Caco-2 (cell line): ENCODE data around the gene EHMT1. TPM values are rescaled to one million over a fixed set of nuclear protein-coding genes. Genes with fewer than 3 reads are reported as not detected.

Experiments
- BruUV-seq: library from RNA; stranded (reverse); fragments of 400-500 nt; replicated peaks from 2 replicates; lab custom pipeline; 2021; lab: Mats Ljungman, UMichigan
- CTCF ChIA-PET: fragments of 300-600 bp; sonication (Branson Sonifier 250); formaldehyde crosslinking; loops from one replicate; lab custom pipeline; 2022; ENCODE audit warnings: antibody characterized with exemption; lab: Charles Lee
- POLR2A ChIA-PET: fragments of 300-600 bp; sonication (Branson Sonifier 250); formaldehyde crosslinking; loops from one replicate; lab custom pipeline; 2022; ENCODE audit warnings: antibody characterized with exemption; lab: Charles Lee
- DNase-seq, 2 experiments: peaks; one replicate each; pipeline versions ENCODE4 v3.0.0 to v3.0.0-alpha.2; 2020 to 2022
- H3K27me3 ChIP-seq: replicated peaks from 2 replicates; pipeline ENCODE4 v1.6.0; 2011; ENCODE audit warnings: low read length; ENCODE audit not compliant: control insufficient read depth, insufficient read depth
- H3K36me3 ChIP-seq: 2 replicates; pipeline ENCODE4 v1.5.1; 2011; ENCODE audit warnings: low read length; ENCODE audit not compliant: control insufficient read depth, insufficient read depth
- H3K4me1 ChIP-seq: fragments of 250-450 bp; sonication (Bioruptor Pico); 2 replicates; pipeline ENCODE4 v1.5.1; 2020; ENCODE audit warnings: mild to moderate bottlenecking
- H3K4me3 ChIP-seq: 2 replicates; pipeline ENCODE4 v1.5.1; 2011; ENCODE audit warnings: low read depth, mild to moderate bottlenecking, control low read depth, low read length
- H3K9me3 ChIP-seq: fragments of 250-450 bp; sonication (Bioruptor Pico); 2 replicates; pipeline ENCODE4 v1.5.1; 2020; ENCODE audit warnings: mild to moderate bottlenecking, moderate library complexity
- H3K27ac Mint-ChIP-seq: one replicate; pipeline ENCODE4 v1.8.0; 2022; ENCODE audit warnings: mixed read lengths; ENCODE audit not compliant: unreplicated experiment
- H3K27me3 Mint-ChIP-seq: one replicate; pipeline ENCODE4 v1.8.0; 2022; ENCODE audit warnings: mixed read lengths; ENCODE audit not compliant: insufficient read depth, unreplicated experiment
- H3K36me3 Mint-ChIP-seq: one replicate; pipeline ENCODE4 v1.8.0; 2022; ENCODE audit warnings: mild to moderate bottlenecking, mixed read lengths; ENCODE audit not compliant: insufficient read depth, unreplicated experiment
- H3K4me1 Mint-ChIP-seq: one replicate; pipeline ENCODE4 v1.8.0; 2022; ENCODE audit warnings: low read depth, mixed read lengths; ENCODE audit not compliant: unreplicated experiment
- H3K4me3 Mint-ChIP-seq: one replicate; pipeline ENCODE4 v1.8.0; 2022; ENCODE audit warnings: mild to moderate bottlenecking, moderate library complexity, mixed read lengths; ENCODE audit not compliant: unreplicated experiment
- H3K9me3 Mint-ChIP-seq: one replicate; pipeline ENCODE4 v1.8.0; 2022; ENCODE audit warnings: mixed read lengths; ENCODE audit not compliant: unreplicated experiment
- intact Hi-C: fragments of 100-400 bp; cut with micrococcal nuclease; formaldehyde crosslinking; loops from one replicate; pipeline ENCODE4 v1.10.0; 2022; ENCODE audit not compliant: unreplicated experiment
- total RNA-seq: library from RNA; stranded (reverse); gene quantifications from 2 replicates; pipeline ENCODE4 v1.2.3, GENCODE V29; 2022
- TF ChIP-seq, protein P1 (sequence below), 2 experiments: fragments of 200-600 bp in 1 of 2; IDR thresholded peaks; 1 replicate in 1 of 2; 2 replicates in 1 of 2; pipeline versions ENCODE4 v1.5.1 to v1.8.0; 2011 to 2022; ENCODE audit warnings: antibody characterized with exemption in 1 of 2, control low read depth in 1 of 2, inconsistent platforms in 1 of 2, low read depth in 1 of 2, low read length in 1 of 2, mild to moderate bottlenecking in 1 of 2, moderate library complexity in 1 of 2; ENCODE audit not compliant: insufficient read depth in 1 of 2, severe bottlenecking in 1 of 2, unreplicated experiment in 1 of 2

The EHMT1 gene
- total RNA-seq, 1 experiment from 2014 or later: 92.9 TPM

DNA sequence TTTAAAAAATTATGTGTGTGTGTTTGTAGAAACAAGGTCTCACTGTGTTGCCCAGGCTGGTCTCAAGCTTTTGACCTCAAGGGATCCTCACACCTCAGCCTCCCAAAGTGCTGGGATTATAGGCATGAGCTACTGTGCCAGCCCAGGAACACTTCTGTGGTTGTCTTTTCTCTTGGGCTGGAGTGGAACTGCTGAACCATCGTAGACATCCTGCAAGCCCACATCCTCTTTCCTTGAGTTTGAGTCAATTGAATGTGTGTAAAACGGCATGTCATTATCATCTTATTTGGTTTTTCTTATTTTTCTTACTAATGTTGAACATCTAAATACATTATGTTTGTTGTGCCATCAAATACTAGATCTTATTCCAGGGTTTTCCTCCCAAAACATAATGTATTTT, 40.0 kb downstream of the EHMT1 start:
- ChIA-PET POLR2A (no interaction called here), CTCF (interaction anchor here (0.6 kb wide), 1 partner anchor 356 kb away, joined by 3 read pairs; no protein-coding TSS in a partner anchor)
- H3K27me3 ChIP-seq: no peaks in the 10 kb centered on the region
- Mint-ChIP-seq H3K9me3 (no peaks in the 10 kb centered on the region), H3K27ac (no peak overlapping the region), H3K4me3 (no peak overlapping the region), H3K36me3 (peaks cover 11% of the 10 kb centered on the region), H3K27me3 (no peaks in the 10 kb centered on the region), H3K4me1 (no peaks in the 10 kb centered on the region)
- no peak for DNase-seq
- no peaks in the 10 kb centered on the region; the same call in 1 of the 2 replicates for H3K36me3 ChIP-seq
- intact Hi-C loops: no loop called here
- BruUV-seq: no TSS peak
- H3K4me1 ChIP-seq: no peaks in the 10 kb centered on the region
- no peak overlapping the region for H3K4me3 ChIP-seq
- TF ChIP-seq, protein P1, sequence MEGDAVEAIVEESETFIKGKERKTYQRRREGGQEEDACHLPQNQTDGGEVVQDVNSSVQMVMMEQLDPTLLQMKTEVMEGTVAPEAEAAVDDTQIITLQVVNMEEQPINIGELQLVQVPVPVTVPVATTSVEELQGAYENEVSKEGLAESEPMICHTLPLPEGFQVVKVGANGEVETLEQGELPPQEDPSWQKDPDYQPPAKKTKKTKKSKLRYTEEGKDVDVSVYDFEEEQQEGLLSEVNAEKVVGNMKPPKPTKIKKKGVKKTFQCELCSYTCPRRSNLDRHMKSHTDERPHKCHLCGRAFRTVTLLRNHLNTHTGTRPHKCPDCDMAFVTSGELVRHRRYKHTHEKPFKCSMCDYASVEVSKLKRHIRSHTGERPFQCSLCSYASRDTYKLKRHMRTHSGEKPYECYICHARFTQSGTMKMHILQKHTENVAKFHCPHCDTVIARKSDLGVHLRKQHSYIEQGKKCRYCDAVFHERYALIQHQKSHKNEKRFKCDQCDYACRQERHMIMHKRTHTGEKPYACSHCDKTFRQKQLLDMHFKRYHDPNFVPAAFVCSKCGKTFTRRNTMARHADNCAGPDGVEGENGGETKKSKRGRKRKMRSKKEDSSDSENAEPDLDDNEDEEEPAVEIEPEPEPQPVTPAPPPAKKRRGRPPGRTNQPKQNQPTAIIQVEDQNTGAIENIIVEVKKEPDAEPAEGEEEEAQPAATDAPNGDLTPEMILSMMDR (IDR thresholded peaks at IDR 0.05; ENCODE audit: insufficient read depth in 1 of 2, low read depth in 1 of 2, low read length in 1 of 2, severe bottlenecking in 1 of 2, unreplicated experiment in 1 of 2): no peak
- no peaks in the 10 kb centered on the region for H3K9me3 ChIP-seq

DNA sequence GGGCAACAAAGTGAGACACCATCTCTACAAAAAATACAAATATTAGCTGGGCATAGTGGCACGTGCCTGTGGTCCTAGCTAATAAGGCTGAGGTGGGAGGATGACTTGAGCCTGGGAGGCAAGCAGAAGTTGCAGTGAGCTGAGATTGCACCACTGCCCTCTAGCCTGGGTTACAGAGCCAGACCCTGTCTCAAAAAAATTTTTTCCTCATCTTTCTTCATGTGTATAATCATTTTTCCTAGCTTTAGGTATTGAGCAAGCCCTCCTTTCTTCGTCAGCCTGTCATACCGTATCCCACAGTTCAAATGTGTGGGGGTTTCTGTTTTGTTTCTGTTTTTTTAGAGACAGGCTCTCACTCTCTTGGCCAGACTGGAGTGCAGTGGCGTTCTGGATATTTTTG, 41.3 kb downstream of the EHMT1 start:
- H3K4me1 ChIP-seq: no peaks in the 10 kb centered on the region
- no peaks in the 10 kb centered on the region for H3K9me3 Mint-ChIP-seq
- no peak overlapping the region for H3K27ac Mint-ChIP-seq
- ChIA-PET POLR2A (no interaction called here), CTCF (no interaction called here)
- intact Hi-C loops: no loop called here
- H3K27me3 ChIP-seq: no peaks in the 10 kb centered on the region
- DNase-seq: no peak
- peaks cover 7% of the 10 kb centered on the region for H3K36me3 Mint-ChIP-seq
- no peak overlapping the region for H3K4me3 Mint-ChIP-seq
- no TSS peak for BruUV-seq
- H3K4me3 ChIP-seq: no peak overlapping the region
- peaks cover 5% of the 10 kb centered on the region for H3K4me1 Mint-ChIP-seq
- no peaks in the 10 kb centered on the region for H3K9me3 ChIP-seq
- H3K27me3 Mint-ChIP-seq: no peaks in the 10 kb centered on the region
- TF ChIP-seq, protein P1 (IDR thresholded peaks at IDR 0.05; ENCODE audit: insufficient read depth in 1 of 2, low read depth in 1 of 2, low read length in 1 of 2, severe bottlenecking in 1 of 2, unreplicated experiment in 1 of 2): no peak
- no peaks in the 10 kb centered on the region for H3K36me3 ChIP-seq

DNA sequence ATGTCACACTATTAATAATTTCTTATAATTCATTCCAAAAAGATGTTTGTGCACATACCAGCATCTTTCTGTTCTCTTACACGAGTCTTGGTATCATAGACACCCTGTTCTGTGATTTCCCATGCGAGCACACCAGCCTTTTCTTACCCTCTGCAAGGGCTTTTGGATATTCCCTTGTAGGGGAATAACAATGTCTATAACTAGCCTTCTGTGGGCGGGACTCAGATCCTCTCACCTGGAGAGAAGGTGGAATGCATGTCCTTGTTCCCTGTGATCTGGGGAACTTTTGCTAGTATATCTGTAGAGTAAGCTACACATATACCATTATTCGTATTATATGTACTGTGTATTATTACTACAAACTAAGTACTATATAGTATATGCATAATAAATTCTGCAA, 44.8 kb downstream of the EHMT1 start:
- no TSS peak for BruUV-seq
- CTCF ChIA-PET: interaction anchor here (0.6 kb wide), 1 partner anchor 9 kb away, joined by 3 read pairs; no protein-coding TSS in a partner anchor
- Histone ChIP-seq H3K4me3 (no peak overlapping the region), H3K9me3 (no peaks in the 10 kb centered on the region), H3K36me3 (no peaks in the 10 kb centered on the region), H3K4me1 (no peaks in the 10 kb centered on the region), H3K27me3 (no peaks in the 10 kb centered on the region)
- Mint-ChIP-seq H3K36me3 (peaks cover 10% of the 10 kb centered on the region), H3K4me1 (peaks cover 5% of the 10 kb centered on the region), H3K27ac (no peak overlapping the region), H3K4me3 (no peak overlapping the region), H3K9me3 (no peaks in the 10 kb centered on the region), H3K27me3 (no peaks in the 10 kb centered on the region)
- POLR2A ChIA-PET: no interaction called here
- TF ChIP-seq, protein P1 (IDR thresholded peaks at IDR 0.05; ENCODE audit: insufficient read depth in 1 of 2, low read depth in 1 of 2, low read length in 1 of 2, severe bottlenecking in 1 of 2, unreplicated experiment in 1 of 2): no peak
- intact Hi-C loops: no loop called here
- DNase-seq: no peak
